Keratinocyte (primary cell): ENCODE measurements around the gene PTX3. TPM values are rescaled to one million over a fixed set of nuclear protein-coding genes. Genes with fewer than 3 reads are reported as not detected.

Source experiments
- DNase-seq: peaks from one replicate; pipeline ENCODE4 v3.0.0-alpha.2; 2011; ENCODE audit warnings: low read depth, missing footprints, low spot score
- FAIRE-seq: peaks from 2 replicates; lab custom pipeline; 2011; peaks lifted over from hg19 to GRCh38; lab: Jason Lieb, UNC
- H2AFZ ChIP-seq: 2 replicates; pipeline ENCODE4 v1.6.0; 2012; ENCODE audit warnings: low read length, control low read depth, inconsistent platforms; ENCODE audit not compliant: control insufficient read depth
- H3K27ac ChIP-seq: 2 replicates; pipeline ENCODE4 v1.5.1; 2011; ENCODE audit warnings: low read length; ENCODE audit not compliant: control insufficient read depth, insufficient read depth
- H3K27me3 ChIP-seq: 3 replicates; pipeline ENCODE4 v1.6.0; 2011; ENCODE audit warnings: low read length; ENCODE audit not compliant: control insufficient read depth, insufficient read depth; ENCODE audit errors: extremely low read depth
- H3K36me3 ChIP-seq, 2 experiments: 2 replicates in 1 of 2; 3 replicates in 1 of 2; pipeline ENCODE4 v1.5.1; 2011; ENCODE audit warnings: low read length in 2 of 2, mild to moderate bottlenecking in 1 of 2; ENCODE audit not compliant: control insufficient read depth in 2 of 2, insufficient read depth in 2 of 2; ENCODE audit errors: extremely low read depth in 1 of 2
- H3K4me1 ChIP-seq: 3 replicates; pipeline ENCODE4 v1.5.1; 2011; ENCODE audit warnings: low read length; ENCODE audit not compliant: control insufficient read depth, insufficient read depth; ENCODE audit errors: extremely low read depth
- H3K4me2 ChIP-seq: 3 replicates; pipeline ENCODE4 v1.6.0; 2011; ENCODE audit warnings: low read depth, low read length; ENCODE audit not compliant: control insufficient read depth, insufficient read depth; ENCODE audit errors: extremely low read depth
- H3K4me3 ChIP-seq, 3 experiments: fragments of 200-600 bp in 1 of 3; sonication (generic) in 1 of 3; 2 replicates in 2 of 3; 3 replicates in 1 of 3; pipeline ENCODE4 v1.5.1; 2011 to 2016; ENCODE audit warnings: low read length in 3 of 3, mild to moderate bottlenecking in 3 of 3, control low read depth in 2 of 3, inconsistent platforms in 1 of 3, low read depth in 1 of 3, mixed read lengths in 1 of 3, mixed run types in 1 of 3, moderate library complexity in 1 of 3; ENCODE audit not compliant: control insufficient read depth in 2 of 3, insufficient read depth in 2 of 3; ENCODE audit errors: extremely low read depth in 1 of 3
- H3K79me2 ChIP-seq: 2 replicates; pipeline ENCODE4 v1.6.0; 2012; ENCODE audit warnings: low read length; ENCODE audit not compliant: control insufficient read depth, insufficient read depth
- H3K9ac ChIP-seq: 3 replicates; pipeline ENCODE4 v1.6.0; 2011; ENCODE audit warnings: low read length; ENCODE audit not compliant: control insufficient read depth, insufficient read depth; ENCODE audit errors: extremely low read depth
- H3K9me1 ChIP-seq: 3 replicates; pipeline ENCODE4 v1.6.0; 2011; ENCODE audit warnings: low read length; ENCODE audit not compliant: control insufficient read depth, insufficient read depth; ENCODE audit errors: extremely low read depth
- H3K9me3 ChIP-seq: 2 replicates; pipeline ENCODE4 v1.5.1; 2012; ENCODE audit warnings: low read depth, low read length; ENCODE audit not compliant: control insufficient read depth
- H4K20me1 ChIP-seq: 3 replicates; pipeline ENCODE4 v1.6.0; 2011; ENCODE audit warnings: low read length; ENCODE audit not compliant: control insufficient read depth, insufficient read depth; ENCODE audit errors: extremely low read depth
- EZH2 ChIP-seq: IDR thresholded peaks from one replicate; pipeline ENCODE4 v1.6.1; 2012; ENCODE audit warnings: inconsistent platforms, mild to moderate bottlenecking, low read length, moderate library complexity
- dilution Hi-C: fragments of 300-500 bp; cut with MboI; formaldehyde crosslinking; loops from one replicate; pipeline ENCODE4 v1.7.0; 2020; ENCODE audit warnings: low sequenced_read_pairs; ENCODE audit not compliant: extremely low pct_ligation_motif_present
- polyA plus RNA-seq, 5 experiments: library from polyadenylated mRNA; depleted of rRNA in 3 of 5; stranded (reverse) in 3 of 5; stranded (forward) in 1 of 5; unstranded in 1 of 5; fragments of >200 nt; gene quantifications; 1 replicate in 1 of 5; 2 replicates in 3 of 5; 3 replicates in 1 of 5; pipeline versions ENCODE4 v1.2.1 to v1.2.3, GENCODE V29; 2011 to 2012; ENCODE audit warnings: missing spikeins in 2 of 5, low read depth in 1 of 5, low replicate concordance in 1 of 5
- TF ChIP-seq, protein P1 (sequence below), 3 experiments: IDR thresholded peaks in 1 of 3; conservative IDR thresholded peaks in 1 of 3; optimal IDR thresholded peaks in 1 of 3; 2 replicates in 2 of 3; 3 replicates in 1 of 3; pipeline versions ENCODE3 to v1.5.1; 2011; ENCODE audit warnings: low read length in 3 of 3, mild to moderate bottlenecking in 3 of 3, moderate library complexity in 2 of 3, control low read depth in 1 of 3, inconsistent platforms in 1 of 3; ENCODE audit not compliant: insufficient read depth in 2 of 3; ENCODE audit errors: extremely low read depth in 1 of 3

The PTX3 gene
- polyA plus RNA-seq, 1 donor (not counting 4 experiments of a cell fraction or from before 2014, with no cell fraction given): 0.14 TPM

DNA sequence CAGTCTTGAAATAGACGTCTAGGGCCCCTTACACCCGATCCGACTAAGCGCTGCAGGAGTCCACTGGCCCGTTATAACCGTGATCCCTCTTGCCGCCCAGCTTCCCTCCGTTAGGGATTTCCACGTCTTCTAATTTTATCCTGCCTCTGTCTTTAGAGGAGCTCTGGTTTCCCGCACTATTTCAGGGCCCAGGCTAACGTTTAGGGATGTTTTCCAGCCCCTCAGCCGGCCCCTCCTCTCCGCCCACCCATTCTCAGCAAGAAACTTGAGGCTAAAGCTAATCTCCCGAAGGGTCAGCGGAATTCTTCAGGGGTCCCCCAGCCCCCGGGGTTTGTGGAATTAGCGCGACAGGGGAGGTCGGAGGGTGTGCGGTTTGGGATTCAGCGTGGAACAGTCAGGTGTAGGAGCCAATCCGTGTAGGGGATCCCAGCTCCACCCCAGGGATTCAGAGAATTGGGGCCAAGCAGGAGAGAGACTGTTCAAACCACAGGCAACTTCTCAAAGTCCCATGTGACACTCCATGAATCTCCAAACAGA is 1.6 kb downstream of the PTX3 start:
- Histone ChIP-seq H3K27me3 (peaks cover 8% of the 10 kb centered on the region), H4K20me1 (no peaks in the 10 kb centered on the region), H3K4me2 (peak overlapping the region; percentile 66), H3K27ac (no peak overlapping the region), H2AFZ (peak overlapping the region; percentile 54), H3K36me3 (no peaks in the 10 kb centered on the region), H3K9me1 (no peaks in the 10 kb centered on the region), H3K79me2 (no peaks in the 10 kb centered on the region), H3K4me1 (peaks cover 11% of the 10 kb centered on the region), H3K9me3 (no peaks in the 10 kb centered on the region), H3K4me3 (peak overlapping the region; percentile 5 to 56 (median 44)), H3K9ac (no peak overlapping the region)
- no peak for DNase-seq
- TF ChIP-seq, protein P1, sequence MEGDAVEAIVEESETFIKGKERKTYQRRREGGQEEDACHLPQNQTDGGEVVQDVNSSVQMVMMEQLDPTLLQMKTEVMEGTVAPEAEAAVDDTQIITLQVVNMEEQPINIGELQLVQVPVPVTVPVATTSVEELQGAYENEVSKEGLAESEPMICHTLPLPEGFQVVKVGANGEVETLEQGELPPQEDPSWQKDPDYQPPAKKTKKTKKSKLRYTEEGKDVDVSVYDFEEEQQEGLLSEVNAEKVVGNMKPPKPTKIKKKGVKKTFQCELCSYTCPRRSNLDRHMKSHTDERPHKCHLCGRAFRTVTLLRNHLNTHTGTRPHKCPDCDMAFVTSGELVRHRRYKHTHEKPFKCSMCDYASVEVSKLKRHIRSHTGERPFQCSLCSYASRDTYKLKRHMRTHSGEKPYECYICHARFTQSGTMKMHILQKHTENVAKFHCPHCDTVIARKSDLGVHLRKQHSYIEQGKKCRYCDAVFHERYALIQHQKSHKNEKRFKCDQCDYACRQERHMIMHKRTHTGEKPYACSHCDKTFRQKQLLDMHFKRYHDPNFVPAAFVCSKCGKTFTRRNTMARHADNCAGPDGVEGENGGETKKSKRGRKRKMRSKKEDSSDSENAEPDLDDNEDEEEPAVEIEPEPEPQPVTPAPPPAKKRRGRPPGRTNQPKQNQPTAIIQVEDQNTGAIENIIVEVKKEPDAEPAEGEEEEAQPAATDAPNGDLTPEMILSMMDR (optimal IDR thresholded peaks at IDR 0.05 in 1 of 3, IDR thresholded peaks at IDR 0.05 in 1 of 3, conservative IDR thresholded peaks at IDR 0.05 in 1 of 3; ENCODE audit: extremely low read depth in 1 of 3, insufficient read depth in 2 of 3, low read length in 3 of 3): no peak
- no peak for TF ChIP-seq EZH2
- dilution Hi-C loops: no loop called here
- FAIRE-seq: no peak

DNA sequence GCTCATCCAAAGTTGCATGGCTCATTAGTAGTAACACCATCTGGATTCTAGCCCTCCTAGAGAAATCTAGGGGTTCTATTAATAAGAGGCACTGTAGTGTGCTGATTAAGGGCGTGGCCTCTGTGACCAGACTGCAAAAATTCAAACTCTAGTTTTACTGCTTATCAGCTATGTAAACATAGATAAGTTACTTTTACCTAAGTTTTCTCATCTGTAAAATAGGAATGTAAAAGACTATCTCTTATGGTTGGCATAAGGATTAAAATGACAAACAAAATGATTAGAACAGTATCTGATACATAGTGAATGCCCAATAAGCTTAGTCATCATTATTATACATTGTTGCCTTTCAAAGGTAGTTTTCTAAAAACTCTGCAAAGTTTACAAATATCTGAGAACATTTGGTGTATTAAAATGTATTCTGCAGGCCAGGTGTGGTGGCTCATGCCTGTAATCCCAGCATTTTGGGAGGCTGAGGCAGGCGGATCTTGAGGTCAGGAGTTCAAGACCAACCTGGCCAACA is 4.5 kb downstream of the PTX3 start:
- H3K4me3 ChIP-seq: no peak overlapping the region
- no peak overlapping the region for H3K27ac ChIP-seq
- H3K9ac ChIP-seq: no peak overlapping the region
- H3K9me1 ChIP-seq: no peaks in the 10 kb centered on the region
- DNase-seq (no peak), FAIRE-seq (no peak)
- dilution Hi-C loops: no loop called here
- H2AFZ ChIP-seq: no peak overlapping the region
- no peaks in the 10 kb centered on the region for H3K79me2 ChIP-seq
- no peaks in the 10 kb centered on the region for H3K36me3 ChIP-seq
- no peaks in the 10 kb centered on the region for H4K20me1 ChIP-seq
- H3K27me3 ChIP-seq: peaks cover 8% of the 10 kb centered on the region
- TF ChIP-seq, protein P1 (optimal IDR thresholded peaks at IDR 0.05 in 1 of 3, IDR thresholded peaks at IDR 0.05 in 1 of 3, conservative IDR thresholded peaks at IDR 0.05 in 1 of 3; ENCODE audit: extremely low read depth in 1 of 3, insufficient read depth in 2 of 3, low read length in 3 of 3): no peak
- no peak for TF ChIP-seq EZH2
- no peaks in the 10 kb centered on the region for H3K9me3 ChIP-seq
- peaks cover 11% of the 10 kb centered on the region for H3K4me1 ChIP-seq
- H3K4me2 ChIP-seq: no peak overlapping the region
